Upper lobe of left lung (tissue), 6 donors: ENCODE measurements around the gene TMEM178B. TPM values are rescaled to one million over a fixed set of nuclear protein-coding genes. Genes with fewer than 3 reads are reported as not detected.

ENCODE experiments used
- ATAC-seq, 2 donors: fragments of 200-7000 bp; cut with Tn5 transposase; one replicate each; pipeline ENCODE4 v1.9.1; 2022; ENCODE audit warnings: mild to moderate bottlenecking in 2 of 2, moderate library complexity in 2 of 2; ENCODE audit not compliant: low FRiP score in 2 of 2
- DNase-seq, 2 donors: peaks; one replicate each; pipeline ENCODE4 v3.0.0-alpha.2; 2019 to 2020
- H3K27ac ChIP-seq, 4 donors: fragments of 200-600 bp; sonication (generic); one replicate each; pipeline ENCODE4 v1.5.1; 2016 to 2019
- H3K27me3 ChIP-seq, 4 donors: fragments of 200-600 bp; sonication (generic); one replicate each; pipeline ENCODE4 v1.5.1; 2017 to 2019
- H3K36me3 ChIP-seq, 4 donors: fragments of 200-600 bp; sonication (generic); one replicate each; pipeline ENCODE4 v1.5.1; 2016 to 2019
- H3K4me1 ChIP-seq, 4 donors: fragments of 200-600 bp; sonication (generic); one replicate each; pipeline ENCODE4 v1.5.1; 2018 to 2019
- H3K4me3 ChIP-seq, 4 donors: fragments of 200-600 bp; sonication (generic); one replicate each; pipeline ENCODE4 v1.5.1; 2017 to 2019; ENCODE audit warnings: mild to moderate bottlenecking in 2 of 4, moderate library complexity in 1 of 4
- H3K9me3 ChIP-seq, 4 donors: fragments of 200-600 bp; sonication (generic); one replicate each; pipeline ENCODE4 v1.5.1; 2018 to 2019
- CTCF ChIP-seq, 6 experiments: fragments of 450-650 bp in 4 of 6; fragments of 200-600 bp in 2 of 6; sonication (generic) in 2 of 6; IDR thresholded peaks; one replicate each; pipeline ENCODE4 v1.5.1; 2016 to 2019; ENCODE audit warnings: antibody characterized with exemption in 6 of 6
- EP300 ChIP-seq, 4 donors: sonication (generic); formaldehyde crosslinking; IDR thresholded peaks; one replicate each; pipeline ENCODE4 v1.5.1; 2017; ENCODE audit warnings: antibody characterized with exemption in 4 of 4, control low read depth in 2 of 4
- POLR2A ChIP-seq, 4 donors: fragments of 450-650 bp; IDR thresholded peaks; one replicate each; pipeline ENCODE4 v1.5.1; 2016 to 2017; ENCODE audit warnings: antibody characterized with exemption in 4 of 4, mild to moderate bottlenecking in 2 of 4
- POLR2AphosphoS5 ChIP-seq, 2 donors: sonication (generic); formaldehyde crosslinking; IDR thresholded peaks; one replicate each; pipeline ENCODE4 v1.5.1; 2017; ENCODE audit warnings: antibody characterized with exemption in 2 of 2
- WGBS, 2 donors: methylation state at CpG; one replicate each; pipeline ENCODE4 v1.1.5; 2017 to 2018; 5-methylcytosine and 5-hydroxymethylcytosine counted together
- total RNA-seq, 6 donors: library from RNA; depleted of rRNA in 4 of 6; stranded (reverse); fragments of >200 nt in 4 of 6; gene quantifications; one replicate each; pipeline versions ENCODE4 v1.1.0 to v1.2.1, GENCODE V29; 2016 to 2021
- donor health status: DM: no; HTN: no; CAD: no; lungs with moderate emphysema.
- donor health status: DM: no; HTN: yes; CAD: no; lungs with severe emphysema.

TMEM178B gene
- total RNA-seq, 6 donors from 2014 or later: under 0.01 to 1.4 (median 0.32) TPM

GRCh38 chr7:141463986-141464385, 390.1 kb downstream of the TMEM178B start:
- WGBS, 2 donors: 71 to 87% methylated on average over 8 of the region's 8 CpGs

GRCh38 chr7:141464551-141464950, 390.7 kb downstream of the TMEM178B start:
- DNase-seq (no peak), ATAC-seq (no peak)
- H3K36me3 ChIP-seq: no peaks in the 10 kb centered on the region
- no peaks in the 10 kb centered on the region for H3K4me1 ChIP-seq
- TF ChIP-seq POLR2AphosphoS5 (IDR thresholded peaks at IDR 0.05) (no peak), EP300 (IDR thresholded peaks at IDR 0.05) (no peak)
- H3K27me3 ChIP-seq: no peaks in the 10 kb centered on the region
- no peak overlapping the region for H3K4me3 ChIP-seq
- no peaks in the 10 kb centered on the region for H3K9me3 ChIP-seq
- H3K27ac ChIP-seq: no peak overlapping the region
- 75 to 79% methylated on average over 2 of the region's 2 CpGs for WGBS, 2 donors

More at GRCh38 chr7:141463986-141464385, 390.1 kb downstream of the TMEM178B start:
- TF ChIP-seq CTCF (IDR thresholded peaks at IDR 0.05) (no peak), POLR2AphosphoS5 (IDR thresholded peaks at IDR 0.05) (no peak), POLR2A (IDR thresholded peaks at IDR 0.05) (no peak), EP300 (IDR thresholded peaks at IDR 0.05) (no peak)
- H3K36me3 ChIP-seq: no peaks in the 10 kb centered on the region
- H3K27me3 ChIP-seq: no peaks in the 10 kb centered on the region
- no peak overlapping the region for H3K4me3 ChIP-seq
- no peaks in the 10 kb centered on the region for H3K9me3 ChIP-seq
- ATAC-seq (no peak), DNase-seq (no peak)
- no peak overlapping the region for H3K27ac ChIP-seq
- H3K4me1 ChIP-seq: no peaks in the 10 kb centered on the region

- TF ChIP-seq EP300 (IDR thresholded peaks at IDR 0.05) (no peak), POLR2AphosphoS5 (IDR thresholded peaks at IDR 0.05) (no peak), POLR2A (IDR thresholded peaks at IDR 0.05) (no peak), CTCF (IDR thresholded peaks at IDR 0.05) (no peak)
- Histone ChIP-seq H3K36me3 (no peaks in the 10 kb centered on the region), H3K4me1 (no peaks in the 10 kb centered on the region), H3K27ac (no peak overlapping the region), H3K27me3 (no peaks in the 10 kb centered on the region), H3K9me3 (no peaks in the 10 kb centered on the region), H3K4me3 (no peak overlapping the region)
- 63 to 68% methylated on average over 4 of the region's 4 CpGs for WGBS, 2 donors
- DNase-seq: no peak
- ATAC-seq: peak in 1 of 2 donors; percentile 56
Measured at GRCh38 chr7:141466151-141466904, 392.5 kb downstream of the TMEM178B start.

GRCh38 chr7:141468341-141468740, 394.5 kb downstream of the TMEM178B start:
- no peak for TF ChIP-seq EP300 (IDR thresholded peaks at IDR 0.05)
- TF ChIP-seq POLR2A (IDR thresholded peaks at IDR 0.05): no peak
- no peak for TF ChIP-seq POLR2AphosphoS5 (IDR thresholded peaks at IDR 0.05)
- TF ChIP-seq CTCF (IDR thresholded peaks at IDR 0.05): no peak
- Histone ChIP-seq H3K4me1 (no peaks in the 10 kb centered on the region), H3K27ac (no peak overlapping the region), H3K4me3 (no peak overlapping the region), H3K36me3 (no peaks in the 10 kb centered on the region), H3K27me3 (no peaks in the 10 kb centered on the region), H3K9me3 (no peaks in the 10 kb centered on the region)
- ATAC-seq (no peak), DNase-seq (no peak)
- 90 to 95% methylated on average over 4 to 5 of the region's 5 CpGs for WGBS, 2 donors

- H3K27me3 ChIP-seq: no peaks in the 10 kb centered on the region
- no peaks in the 10 kb centered on the region for H3K9me3 ChIP-seq
- H3K4me3 ChIP-seq: no peak overlapping the region
- H3K27ac ChIP-seq: no peak overlapping the region
- H3K36me3 ChIP-seq: no peaks in the 10 kb centered on the region
- no peak for TF ChIP-seq POLR2AphosphoS5 (IDR thresholded peaks at IDR 0.05)
- no peak for TF ChIP-seq EP300 (IDR thresholded peaks at IDR 0.05)
- ATAC-seq (no peak), DNase-seq (no peak)
- 60 to 79% methylated on average over 1 of the region's 1 CpG for WGBS, 2 donors
- no peaks in the 10 kb centered on the region for H3K4me1 ChIP-seq
Measured at GRCh38 chr7:141475679-141476078, 401.8 kb downstream of the TMEM178B start.

GRCh38 chr7:141477865-141478264, 404.0 kb downstream of the TMEM178B start:
- Histone ChIP-seq H3K9me3 (no peaks in the 10 kb centered on the region), H3K27ac (no peak overlapping the region), H3K4me1 (no peaks in the 10 kb centered on the region), H3K36me3 (no peaks in the 10 kb centered on the region), H3K27me3 (no peaks in the 10 kb centered on the region), H3K4me3 (no peak overlapping the region)
- 85% methylated on average over 4 of the region's 4 CpGs for WGBS, 2 donors
- TF ChIP-seq POLR2AphosphoS5 (IDR thresholded peaks at IDR 0.05) (no peak), CTCF (IDR thresholded peaks at IDR 0.05) (no peak), POLR2A (IDR thresholded peaks at IDR 0.05) (no peak), EP300 (IDR thresholded peaks at IDR 0.05) (no peak)
- DNase-seq: no peak
- peak in 1 of 2 donors; percentile 44 for ATAC-seq
